A549 treated with AZD2906 at 1 μM for 4 hours (cell line): Measurements from ENCODE around the gene ZNF484. TPM values are rescaled to one million over a fixed set of nuclear protein-coding genes. Genes with fewer than 3 reads are reported as not detected.

Experiments used
- total RNA-seq: library from RNA; stranded (reverse); fragments of 200-300 nt; extraction: Qiagen RNA extraction; gene quantifications from 5 replicates; pipeline ENCODE4 v1.2.3, GENCODE V29; 2022

ZNF484 gene
- total RNA-seq, result 1.9 to 3.1 TPM (median 2.1 TPM) in 5 replicates

GRCh38 chr9:92877531-92878430 is at the start of gene ZNF484:
ZNF484 (minus strand) TSS chr9:92878038; CDS start chr9:92875029, 3,009 bp downstream.

Other genes with a start within 250 kb of the ZNF484 start
- gene IPPK, start 207.9 kb downstream of the ZNF484 start, total RNA-seq, result 11.2 to 13.3 TPM (median 12.1 TPM) in 5 replicates
- gene BICD2, start 113.2 kb downstream of the ZNF484 start, total RNA-seq, result 28.4 to 34.4 TPM (median 31.4 TPM) in 5 replicates
- 0.12 to 0.26 TPM (median 0.16 TPM) in 5 replicates for gene FGD3, start 69.5 kb upstream of the ZNF484 start, total RNA-seq
- gene SUSD3, start 180.7 kb upstream of the ZNF484 start, total RNA-seq, result 0.62 to 1.5 TPM (median 0.88 TPM) in 5 replicates
- gene CARD19, start 218.2 kb upstream of the ZNF484 start, total RNA-seq, result 46.4 to 67.2 TPM (median 64.5 TPM) in 5 replicates